ENCODE results near the gene LTBR.
"Not testable (repeated sequence)": the region's sequence is repeated elsewhere in the genome, so short reads cannot be mapped to it uniquely, and the experiment has no call there.

Gene LTBR

GRCh38 chr12:6383572-6384498 is at the start of gene LTBR:
TSS of gene LTBR (plus strand) at chr12:6384162. CDS start at chr12:6384359, 197 bp downstream.
- no peak for DNase-seq (ENCODE audit: low read depth in 2 of 3, low spot score in 2 of 3)

GRCh38 chr12:6334359-6334758 is 49.6 kb upstream of the LTBR start:
- DNase-seq (ENCODE audit: low read depth in 2 of 3, low spot score in 2 of 3) = no peak

GRCh38 chr12:6334940-6335450 is 49.0 kb upstream of the LTBR start:
- no peak for DNase-seq (ENCODE audit: low read depth in 2 of 3, low spot score in 2 of 3)

- peak in 2 of 3 experiments; percentile 77 to 81 for DNase-seq (ENCODE audit: low read depth in 2 of 3, low spot score in 2 of 3)
Measured at GRCh38 chr12:6335451-6336078, 48.4 kb upstream of the LTBR start.

GRCh38 chr12:6336079-6336888 is 47.7 kb upstream of the LTBR start:
- no peak for DNase-seq (ENCODE audit: low read depth in 2 of 3, low spot score in 2 of 3)

- no peak for DNase-seq (ENCODE audit: low read depth in 2 of 3, low spot score in 2 of 3)
Measured at GRCh38 chr12:6336889-6337853, 46.8 kb upstream of the LTBR start.

- no peak for DNase-seq (ENCODE audit: low read depth in 2 of 3, low spot score in 2 of 3)
Measured at GRCh38 chr12:6337958-6338433, 46.0 kb upstream of the LTBR start.

GRCh38 chr12:6338536-6338935 is 45.4 kb upstream of the LTBR start:
- not testable (repeated sequence) for DNase-seq (ENCODE audit: low read depth in 2 of 3, low spot score in 2 of 3)

- DNase-seq (ENCODE audit: low read depth in 2 of 3, low spot score in 2 of 3) = no peak
Measured at GRCh38 chr12:6338955-6339354, 45.0 kb upstream of the LTBR start.

GRCh38 chr12:6340032-6340638 is 43.8 kb upstream of the LTBR start:
- no peak for DNase-seq (ENCODE audit: low read depth in 2 of 3, low spot score in 2 of 3)

- DNase-seq (ENCODE audit: low read depth in 2 of 3, low spot score in 2 of 3) = no peak
Measured at GRCh38 chr12:6340745-6341416, 43.1 kb upstream of the LTBR start.

GRCh38 chr12:6341417-6342139 is 42.4 kb upstream of the LTBR start, which contains the start of gene TNFRSF1A:
TSS of gene TNFRSF1A (minus strand) at chr12:6342076. CDS start at chr12:6341814, 262 bp downstream.
- no peak for DNase-seq (ENCODE audit: low read depth in 2 of 3, low spot score in 2 of 3)

- no peak for DNase-seq (ENCODE audit: low read depth in 2 of 3, low spot score in 2 of 3)
Measured at GRCh38 chr12:6342140-6342889, 41.6 kb upstream of the LTBR start.

- DNase-seq (ENCODE audit: low read depth in 2 of 3, low spot score in 2 of 3) = no peak
Measured at GRCh38 chr12:6343518-6343917, 40.4 kb upstream of the LTBR start.

- DNase-seq (ENCODE audit: low read depth in 2 of 3, low spot score in 2 of 3) = not testable (repeated sequence)
Measured at GRCh38 chr12:6344101-6344660, 39.8 kb upstream of the LTBR start.

- no peak for DNase-seq (ENCODE audit: low read depth in 2 of 3, low spot score in 2 of 3)
Measured at GRCh38 chr12:6345319-6346091, 38.5 kb upstream of the LTBR start.

All from activated CD8-positive, alpha-beta memory T cell treated with anti-CD3 and anti-CD28 coated beads for 48 hours (primary cell).